KMS-11 (cell line): ENCODE measurements around the gene NRM.
"Not testable (repeated sequence)": the region's sequence is repeated elsewhere in the genome, so short reads cannot be mapped to it uniquely, and the experiment has no call there.

Experiments used
- H2AFZ ChIP-seq: fragments of 200-600 bp; sonication (generic); 2 replicates; pipeline ENCODE4 v1.6.1; 2016; ENCODE audit warnings: antibody characterized with exemption, mixed run types, low read depth
- H3K27ac ChIP-seq: fragments of 200-600 bp; sonication (generic); 2 replicates; pipeline ENCODE4 v1.6.1; 2016; ENCODE audit warnings: mild to moderate bottlenecking, mixed run types
- H3K27me3 ChIP-seq: fragments of 200-600 bp; sonication (generic); 2 replicates; pipeline ENCODE4 v1.6.1; 2017; ENCODE audit warnings: mild to moderate bottlenecking, low read depth, mixed run types, moderate library complexity; ENCODE audit not compliant: insufficient read depth
- H3K36me3 ChIP-seq: fragments of 200-600 bp; sonication (generic); 2 replicates; pipeline ENCODE4 v1.6.1; 2017; ENCODE audit warnings: mild to moderate bottlenecking, mixed run types; ENCODE audit not compliant: insufficient read depth
- H3K4me1 ChIP-seq: fragments of 200-600 bp; sonication (generic); 2 replicates; pipeline ENCODE4 v1.6.1; 2016; ENCODE audit warnings: mild to moderate bottlenecking, low read depth, mixed run types; ENCODE audit not compliant: poor library complexity, severe bottlenecking
- H3K4me2 ChIP-seq: fragments of 200-600 bp; sonication (generic); 2 replicates; pipeline ENCODE4 v1.7.0; 2016; ENCODE audit warnings: mild to moderate bottlenecking, mixed run types
- H3K4me3 ChIP-seq: fragments of 200-600 bp; sonication (generic); IDR thresholded peaks from 2 replicates; pipeline ENCODE4 v1.6.1; 2017; ENCODE audit warnings: low read depth, low read length, mixed read lengths; ENCODE audit not compliant: insufficient read depth
- H3K79me2 ChIP-seq: fragments of 200-600 bp; sonication (generic); 2 replicates; pipeline ENCODE4 v1.6.1; 2016; ENCODE audit warnings: low read depth, mixed run types; ENCODE audit not compliant: insufficient read depth
- H3K9ac ChIP-seq: fragments of 200-600 bp; sonication (generic); 2 replicates; pipeline ENCODE4 v1.6.1; 2016; ENCODE audit warnings: mild to moderate bottlenecking, mixed run types
- H4K20me1 ChIP-seq: fragments of 200-600 bp; sonication (generic); 2 replicates; pipeline ENCODE4 v1.6.1; 2016; ENCODE audit warnings: mild to moderate bottlenecking, mixed run types; ENCODE audit not compliant: insufficient read depth
- CTCF ChIP-seq: fragments of 200-600 bp; sonication (generic); conservative IDR thresholded peaks from 2 replicates; pipeline ENCODE4 v1.6.1; 2017; ENCODE audit warnings: low read depth, mild to moderate bottlenecking, antibody characterized with exemption, low read length, moderate library complexity, mixed read lengths

The NRM gene

GRCh38 chr6:30722280-30723112 lies 31.7 kb upstream of the NRM start:
- H3K9ac ChIP-seq: peak overlapping the region; percentile 99
- no peak overlapping the region for H2AFZ ChIP-seq
- peaks cover 23% of the 10 kb centered on the region; the same call in 1 of the 2 replicates for H3K36me3 ChIP-seq
- H3K27ac ChIP-seq: peak overlapping the region; percentile 73
- peak; percentile 98 for TF ChIP-seq CTCF
- H3K4me1 ChIP-seq: peaks cover 51% of the 10 kb centered on the region
- no peak overlapping the region for H3K4me3 ChIP-seq
- H4K20me1 ChIP-seq: peaks cover 36% of the 10 kb centered on the region
- no peaks in the 10 kb centered on the region for H3K27me3 ChIP-seq
- H3K79me2 ChIP-seq: peaks cover 50% of the 10 kb centered on the region
- H3K4me2 ChIP-seq: peak overlapping the region; percentile 81

DNA sequence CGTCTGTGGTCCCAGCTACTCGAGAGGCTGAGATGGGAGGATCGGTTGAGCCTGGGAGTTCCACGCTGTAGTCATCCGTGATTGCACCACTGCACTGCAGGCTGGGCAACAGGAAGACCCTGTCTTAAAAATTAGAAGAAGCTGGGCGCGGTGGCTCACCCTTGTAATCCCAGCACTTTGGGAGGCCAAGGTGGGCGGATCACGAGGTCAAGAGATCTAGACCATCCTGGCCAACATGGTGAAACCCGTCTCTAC lies 31.2 kb upstream of the NRM start:
- Histone ChIP-seq H3K9ac (peak overlapping the region; percentile 99), H3K27ac (peak overlapping the region; percentile 73), H3K79me2 (peaks cover 50% of the 10 kb centered on the region), H3K4me2 (peak overlapping the region; percentile 81), H3K36me3 (peaks cover 23% of the 10 kb centered on the region; the same call in 1 of the 2 replicates), H3K4me1 (peaks cover 51% of the 10 kb centered on the region), H4K20me1 (peaks cover 36% of the 10 kb centered on the region)
- not testable (repeated sequence) for H2AFZ ChIP-seq, H3K27me3 ChIP-seq, H3K4me3 ChIP-seq

DNA sequence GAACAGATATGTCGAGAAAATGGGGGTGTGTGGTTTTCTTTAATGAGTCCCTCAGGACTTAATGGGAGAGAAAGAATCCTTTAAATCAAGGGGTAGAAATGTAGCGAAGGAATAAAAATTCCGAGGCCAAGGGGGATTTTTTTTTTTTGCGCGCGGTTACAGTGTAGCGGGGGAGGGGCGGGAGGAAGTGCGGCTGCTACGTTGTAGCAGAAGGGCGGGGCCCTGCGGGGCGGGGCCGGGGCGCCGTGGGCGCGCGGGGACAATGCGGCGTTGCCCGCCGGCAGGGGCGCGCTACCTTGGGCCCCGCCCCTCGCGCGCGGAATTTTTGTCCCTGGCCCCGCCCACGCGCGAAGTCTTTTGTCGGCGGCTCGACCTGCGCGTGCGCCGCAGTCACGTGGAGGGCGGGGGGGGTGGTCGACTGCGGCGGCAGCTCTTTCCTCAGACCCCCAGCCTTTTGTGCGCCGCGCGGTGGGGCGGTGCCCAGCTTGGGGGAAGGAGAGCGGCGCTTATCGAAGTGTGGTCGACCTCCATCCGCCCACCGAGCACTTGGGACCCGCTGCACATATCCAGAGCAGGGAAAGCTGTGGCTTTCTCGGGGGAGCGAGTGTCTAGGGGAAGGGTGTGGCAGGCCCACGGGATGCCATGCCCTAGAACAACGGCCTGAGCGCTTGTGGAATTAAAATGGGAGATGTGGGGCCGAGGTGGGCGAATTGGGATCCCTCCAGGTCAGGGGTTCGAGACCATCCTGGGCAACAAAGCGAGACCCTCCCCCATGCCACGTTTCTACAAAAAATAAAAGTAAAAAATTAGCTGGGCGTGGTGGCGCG lies 30.6 kb upstream of the NRM start:
- peak overlapping the region; percentile 99 for H3K9ac ChIP-seq
- peaks cover 23% of the 10 kb centered on the region; the same call in 1 of the 2 replicates for H3K36me3 ChIP-seq
- TF ChIP-seq CTCF: no peak; the same call in 1 of the 2 replicates
- no peaks in the 10 kb centered on the region for H3K27me3 ChIP-seq
- peak overlapping the region; percentile 88 for H3K4me2 ChIP-seq
- peaks cover 50% of the 10 kb centered on the region for H3K79me2 ChIP-seq
- peaks cover 36% of the 10 kb centered on the region for H4K20me1 ChIP-seq
- H2AFZ ChIP-seq: no peak overlapping the region
- peak overlapping the region; percentile 96 for H3K27ac ChIP-seq
- H3K4me3 ChIP-seq: no peak overlapping the region
- H3K4me1 ChIP-seq: peaks cover 52% of the 10 kb centered on the region

GRCh38 chr6:30720738-30721197 lies 30.0 kb upstream of the NRM start:
- peaks cover 23% of the 10 kb centered on the region; the same call in 1 of the 2 replicates for H3K36me3 ChIP-seq
- peaks cover 56% of the 10 kb centered on the region for H3K79me2 ChIP-seq
- no peak overlapping the region for H2AFZ ChIP-seq
- peak overlapping the region; percentile 99 for H3K9ac ChIP-seq
- H4K20me1 ChIP-seq: peaks cover 36% of the 10 kb centered on the region
- no peaks in the 10 kb centered on the region for H3K27me3 ChIP-seq
- no peak overlapping the region for H3K4me3 ChIP-seq
- H3K4me1 ChIP-seq: peaks cover 59% of the 10 kb centered on the region
- TF ChIP-seq CTCF: no peak
- peak overlapping the region; percentile 96 for H3K27ac ChIP-seq
- H3K4me2 ChIP-seq: peak overlapping the region; percentile 88
